MM.1S (cell line): ENCODE results near the gene OAF.

ENCODE experiments used
- CTCF ChIP-seq: fragments of 300-600 bp; sonication (generic); IDR thresholded peaks from 2 replicates; pipeline ENCODE4 v1.5.1; 2016; ENCODE audit warnings: antibody characterized with exemption, low read length, mixed read lengths
- EZH2 ChIP-seq: fragments of 300-600 bp; sonication (generic); optimal IDR thresholded peaks from 2 replicates; pipeline ENCODE3; 2017; ENCODE audit warnings: low read depth, mild to moderate bottlenecking, antibody characterized with exemption, low read length, mixed read lengths
- EZH2phosphoT487 ChIP-seq: fragments of 300-600 bp; sonication (generic); IDR thresholded peaks from 2 replicates; pipeline ENCODE4 v1.6.1; 2018; ENCODE audit warnings: antibody characterized with exemption, low read length

- TF ChIP-seq EZH2phosphoT487 = no peak
- TF ChIP-seq CTCF = no peak
- TF ChIP-seq EZH2 = no peak
These were observed 49.8 kb downstream of the OAF start for GRCh38 chr11:120260616-120261015.
